HepG2 (cell line): ENCODE results near the gene NAA38. TPM values are rescaled to one million over a fixed set of nuclear protein-coding genes. Genes with fewer than 3 reads are reported as not detected.

Experiments
- KLF16 ChIP-seq, 2 experiments: sonication (generic) in 1 of 2; formaldehyde crosslinking in 1 of 2; IDR thresholded peaks; 2 replicates each; pipeline versions ENCODE4 v1.6.1 to v1.8.0; 2016 to 2023; ENCODE audit warnings: missing genetic modification reagents in 2 of 2, missing compliant biosample characterization in 1 of 2
- NFIC ChIP-seq: IDR thresholded peaks from 2 replicates; pipeline ENCODE4 v1.6.1; 2012; ENCODE audit warnings: mild to moderate bottlenecking, low read length, inconsistent platforms
- NKX3-1 ChIP-seq: sonication (generic); formaldehyde crosslinking; IDR thresholded peaks from 2 replicates; pipeline ENCODE4 v1.5.0; 2020; ENCODE audit warnings: missing genetic modification reagents
- POLR2G ChIP-seq: fragments of 200-400 bp; formaldehyde crosslinking; IDR thresholded peaks from 2 replicates; pipeline ENCODE4 v1.6.1; 2018; ENCODE audit warnings: mild to moderate bottlenecking, low read depth, low read length, moderate library complexity
- RBM39 ChIP-seq: fragments of 200-400 bp; formaldehyde crosslinking; IDR thresholded peaks from one replicate; pipeline ENCODE4 v1.6.1; 2018; ENCODE audit warnings: antibody characterized with exemption, mild to moderate bottlenecking, low read depth, low read length; ENCODE audit not compliant: poor library complexity, severe bottlenecking
- REL ChIP-seq: sonication (generic); formaldehyde crosslinking; conservative IDR thresholded peaks from 2 replicates; pipeline ENCODE4 v1.8.0; 2022; ENCODE audit warnings: mild to moderate bottlenecking, missing genetic modification reagents, moderate library complexity
- RXRA ChIP-seq: sonication (generic); formaldehyde crosslinking; IDR thresholded peaks from 2 replicates; pipeline ENCODE4 v1.5.1; 2020; ENCODE audit warnings: missing genetic modification reagents
- ZFP41 ChIP-seq: sonication (generic); formaldehyde crosslinking; IDR thresholded peaks from 2 replicates; pipeline ENCODE4 v1.4.0; 2020; ENCODE audit warnings: mild to moderate bottlenecking, missing genetic modification reagents, borderline replicate concordance
- ZFP90 ChIP-seq: sonication (generic); formaldehyde crosslinking; IDR thresholded peaks from 2 replicates; pipeline ENCODE4 v1.8.0; 2022; ENCODE audit warnings: missing genetic modification reagents, mild to moderate bottlenecking, inconsistent platforms, borderline replicate concordance
- ZFY ChIP-seq: sonication (generic); formaldehyde crosslinking; IDR thresholded peaks from 2 replicates; pipeline ENCODE4 v1.4.0; 2020; ENCODE audit warnings: missing genetic modification reagents
- ZNF264 ChIP-seq: sonication (generic); formaldehyde crosslinking; IDR thresholded peaks from 2 replicates; pipeline ENCODE4 v1.4.0; 2020; ENCODE audit warnings: missing genetic modification reagents
- ZNF670 ChIP-seq: sonication (generic); formaldehyde crosslinking; IDR thresholded peaks from 2 replicates; pipeline ENCODE4 v1.8.0; 2022; ENCODE audit warnings: mild to moderate bottlenecking, missing genetic modification reagents, borderline replicate concordance
- polyA plus RNA-seq, 8 experiments: library from polyadenylated mRNA; depleted of rRNA in 3 of 8; stranded (reverse) in 7 of 8; unstranded in 1 of 8; fragments of >200 nt; fragmentation: Illumina TruSeq in 4 of 8; extraction: Trizol in 4 of 8; gene quantifications; 2 replicates each; pipeline versions ENCODE4 v1.2.1 to v1.2.3, GENCODE V29; 2011 to 2016; ENCODE audit warnings: low read depth in 4 of 8, missing spikeins in 1 of 8, mixed read lengths in 1 of 8; ENCODE audit not compliant: insufficient read depth in 1 of 8
- total RNA-seq, 5 experiments: library from RNA; depleted of rRNA; stranded (reverse); fragments of >200 nt; fragmentation: Illumina TruSeq; extraction: Trizol; gene quantifications; 2 replicates each; pipeline ENCODE4 v1.2.3, GENCODE V29; 2016; ENCODE audit warnings: low read depth in 1 of 5
- TF ChIP-seq, protein P1 (sequence below): sonication (generic); formaldehyde crosslinking; IDR thresholded peaks from 2 replicates; pipeline ENCODE4 v1.4.0; 2020; ENCODE audit warnings: missing genetic modification reagents
- TF ChIP-seq, protein P2 (sequence below): IDR thresholded peaks from 2 replicates; pipeline ENCODE4 v1.6.1; 2016; ENCODE audit warnings: low read depth, borderline replicate concordance
- TF ChIP-seq, protein P3 (sequence below): fragments of 450-650 bp; IDR thresholded peaks from 2 replicates; pipeline ENCODE4 v1.6.1; 2017; ENCODE audit warnings: mild to moderate bottlenecking
- TF ChIP-seq, protein P4 (sequence below): sonication (generic); formaldehyde crosslinking; IDR thresholded peaks from 2 replicates; pipeline ENCODE4 v1.4.0; 2020; ENCODE audit warnings: low read depth, mild to moderate bottlenecking, missing genetic modification reagents
- TF ChIP-seq, protein P5 (sequence below): sonication (generic); IDR thresholded peaks from 2 replicates; pipeline ENCODE4 v1.6.1; 2016; ENCODE audit warnings: low read depth, borderline replicate concordance
- TF ChIP-seq, protein P6 (sequence below): fragments of 450-650 bp; IDR thresholded peaks from 2 replicates; pipeline ENCODE4 v1.6.1; 2017
- TF ChIP-seq, protein P7 (sequence below): sonication (generic); formaldehyde crosslinking; IDR thresholded peaks from 2 replicates; pipeline ENCODE4 v1.4.0; 2020; ENCODE audit warnings: low read depth, mild to moderate bottlenecking, missing genetic modification reagents

NAA38 gene
- total and polyA plus RNA-seq, 2 of the 13 experiments (the other 11 are each of a cell fraction or from before 2014, with no cell fraction given) = 46.9 to 91.6 TPM

DNA sequence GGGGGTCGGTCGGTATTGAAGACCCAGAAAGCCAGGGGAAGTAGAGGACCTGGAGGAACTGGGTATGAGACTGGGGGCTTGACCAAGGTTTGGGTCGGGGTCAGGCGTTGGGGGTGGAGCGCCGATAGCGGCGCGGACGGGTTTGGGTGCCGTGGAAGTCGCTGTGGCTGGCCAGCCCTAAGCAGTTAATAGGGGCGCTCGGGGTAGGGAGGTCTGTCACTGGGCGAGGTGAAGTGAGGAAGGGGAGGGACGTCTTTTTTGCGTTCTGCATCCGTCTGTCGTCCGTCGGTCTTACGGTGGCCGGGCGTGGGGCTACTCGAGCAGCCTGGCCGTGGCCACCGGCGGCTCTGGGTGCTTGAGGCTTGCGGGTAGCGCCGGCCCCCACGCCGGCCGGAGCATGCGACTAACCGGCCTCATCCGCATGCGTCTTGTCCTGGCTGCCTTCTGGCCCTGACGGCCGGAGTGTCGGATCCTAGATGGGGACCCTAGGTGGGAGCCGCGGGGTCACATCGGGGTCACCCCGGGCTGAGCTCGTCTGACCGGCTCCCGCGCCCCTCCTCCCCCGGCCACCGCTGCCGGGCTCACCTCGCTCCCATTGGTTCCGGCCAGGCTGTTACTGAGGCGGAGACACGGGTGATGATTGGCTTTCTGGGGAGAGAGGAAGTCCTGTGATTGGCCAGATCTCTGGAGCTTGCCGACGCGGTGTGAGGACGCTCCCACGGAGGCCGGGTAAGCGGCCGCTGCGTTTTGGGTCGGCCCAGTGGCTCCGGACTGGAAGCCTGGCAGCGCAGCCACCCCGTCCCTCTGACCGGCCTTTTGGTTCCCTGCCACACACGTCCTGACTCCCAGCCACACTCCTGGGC is 12.8 kb downstream of the NAA38 start (continued):
- TF ChIP-seq, protein P1, sequence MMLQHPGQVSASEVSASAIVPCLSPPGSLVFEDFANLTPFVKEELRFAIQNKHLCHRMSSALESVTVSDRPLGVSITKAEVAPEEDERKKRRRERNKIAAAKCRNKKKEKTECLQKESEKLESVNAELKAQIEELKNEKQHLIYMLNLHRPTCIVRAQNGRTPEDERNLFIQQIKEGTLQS = no peak
- TF ChIP-seq, protein P2, sequence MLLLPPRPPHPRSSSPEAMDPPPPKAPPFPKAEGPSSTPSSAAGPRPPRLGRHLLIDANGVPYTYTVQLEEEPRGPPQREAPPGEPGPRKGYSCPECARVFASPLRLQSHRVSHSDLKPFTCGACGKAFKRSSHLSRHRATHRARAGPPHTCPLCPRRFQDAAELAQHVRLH (CRISPR knock-in tag) = no peak
- TF ChIP-seq, protein P3, sequence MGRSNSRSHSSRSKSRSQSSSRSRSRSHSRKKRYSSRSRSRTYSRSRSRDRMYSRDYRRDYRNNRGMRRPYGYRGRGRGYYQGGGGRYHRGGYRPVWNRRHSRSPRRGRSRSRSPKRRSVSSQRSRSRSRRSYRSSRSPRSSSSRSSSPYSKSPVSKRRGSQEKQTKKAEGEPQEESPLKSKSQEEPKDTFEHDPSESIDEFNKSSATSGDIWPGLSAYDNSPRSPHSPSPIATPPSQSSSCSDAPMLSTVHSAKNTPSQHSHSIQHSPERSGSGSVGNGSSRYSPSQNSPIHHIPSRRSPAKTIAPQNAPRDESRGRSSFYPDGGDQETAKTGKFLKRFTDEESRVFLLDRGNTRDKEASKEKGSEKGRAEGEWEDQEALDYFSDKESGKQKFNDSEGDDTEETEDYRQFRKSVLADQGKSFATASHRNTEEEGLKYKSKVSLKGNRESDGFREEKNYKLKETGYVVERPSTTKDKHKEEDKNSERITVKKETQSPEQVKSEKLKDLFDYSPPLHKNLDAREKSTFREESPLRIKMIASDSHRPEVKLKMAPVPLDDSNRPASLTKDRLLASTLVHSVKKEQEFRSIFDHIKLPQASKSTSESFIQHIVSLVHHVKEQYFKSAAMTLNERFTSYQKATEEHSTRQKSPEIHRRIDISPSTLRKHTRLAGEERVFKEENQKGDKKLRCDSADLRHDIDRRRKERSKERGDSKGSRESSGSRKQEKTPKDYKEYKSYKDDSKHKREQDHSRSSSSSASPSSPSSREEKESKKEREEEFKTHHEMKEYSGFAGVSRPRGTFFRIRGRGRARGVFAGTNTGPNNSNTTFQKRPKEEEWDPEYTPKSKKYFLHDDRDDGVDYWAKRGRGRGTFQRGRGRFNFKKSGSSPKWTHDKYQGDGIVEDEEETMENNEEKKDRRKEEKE = no peak
- TF ChIP-seq ZFP41 (CRISPR knock-in tag) (no peak), NFIC (no peak), RXRA (peak; percentile 94), RBM39 (no peak), ZNF670 (CRISPR knock-in tag) (peak; percentile 85; the same call in 1 of the 2 replicates), ZFY (CRISPR knock-in tag) (peak; percentile 44), KLF16 (CRISPR knock-in tag; IDR thresholded peaks at IDR 0.05) (peak in 1 of 2 experiments; percentile 11; a peak in 1 of 4 replicates), ZNF264 (CRISPR knock-in tag) (no peak), POLR2G (peak; percentile 54; the same call in 1 of the 2 replicates), ZFP90 (CRISPR knock-in tag) (no peak), NKX3-1 (CRISPR knock-in tag) (no peak), REL (CRISPR knock-in tag) (no peak; the same call in 1 of the 2 replicates)
- TF ChIP-seq, protein P4, sequence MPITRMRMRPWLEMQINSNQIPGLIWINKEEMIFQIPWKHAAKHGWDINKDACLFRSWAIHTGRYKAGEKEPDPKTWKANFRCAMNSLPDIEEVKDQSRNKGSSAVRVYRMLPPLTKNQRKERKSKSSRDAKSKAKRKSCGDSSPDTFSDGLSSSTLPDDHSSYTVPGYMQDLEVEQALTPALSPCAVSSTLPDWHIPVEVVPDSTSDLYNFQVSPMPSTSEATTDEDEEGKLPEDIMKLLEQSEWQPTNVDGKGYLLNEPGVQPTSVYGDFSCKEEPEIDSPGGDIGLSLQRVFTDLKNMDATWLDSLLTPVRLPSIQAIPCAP (CRISPR knock-in tag) = no peak
- TF ChIP-seq, protein P5, sequence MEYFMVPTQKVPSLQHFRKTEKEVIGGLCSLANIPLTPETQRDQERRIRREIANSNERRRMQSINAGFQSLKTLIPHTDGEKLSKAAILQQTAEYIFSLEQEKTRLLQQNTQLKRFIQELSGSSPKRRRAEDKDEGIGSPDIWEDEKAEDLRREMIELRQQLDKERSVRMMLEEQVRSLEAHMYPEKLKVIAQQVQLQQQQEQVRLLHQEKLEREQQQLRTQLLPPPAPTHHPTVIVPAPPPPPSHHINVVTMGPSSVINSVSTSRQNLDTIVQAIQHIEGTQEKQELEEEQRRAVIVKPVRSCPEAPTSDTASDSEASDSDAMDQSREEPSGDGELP = peak; percentile 31; the same call in 1 of the 2 replicates
- TF ChIP-seq, protein P6, sequence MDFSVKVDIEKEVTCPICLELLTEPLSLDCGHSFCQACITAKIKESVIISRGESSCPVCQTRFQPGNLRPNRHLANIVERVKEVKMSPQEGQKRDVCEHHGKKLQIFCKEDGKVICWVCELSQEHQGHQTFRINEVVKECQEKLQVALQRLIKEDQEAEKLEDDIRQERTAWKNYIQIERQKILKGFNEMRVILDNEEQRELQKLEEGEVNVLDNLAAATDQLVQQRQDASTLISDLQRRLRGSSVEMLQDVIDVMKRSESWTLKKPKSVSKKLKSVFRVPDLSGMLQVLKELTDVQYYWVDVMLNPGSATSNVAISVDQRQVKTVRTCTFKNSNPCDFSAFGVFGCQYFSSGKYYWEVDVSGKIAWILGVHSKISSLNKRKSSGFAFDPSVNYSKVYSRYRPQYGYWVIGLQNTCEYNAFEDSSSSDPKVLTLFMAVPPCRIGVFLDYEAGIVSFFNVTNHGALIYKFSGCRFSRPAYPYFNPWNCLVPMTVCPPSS = no peak
- TF ChIP-seq, protein P7, sequence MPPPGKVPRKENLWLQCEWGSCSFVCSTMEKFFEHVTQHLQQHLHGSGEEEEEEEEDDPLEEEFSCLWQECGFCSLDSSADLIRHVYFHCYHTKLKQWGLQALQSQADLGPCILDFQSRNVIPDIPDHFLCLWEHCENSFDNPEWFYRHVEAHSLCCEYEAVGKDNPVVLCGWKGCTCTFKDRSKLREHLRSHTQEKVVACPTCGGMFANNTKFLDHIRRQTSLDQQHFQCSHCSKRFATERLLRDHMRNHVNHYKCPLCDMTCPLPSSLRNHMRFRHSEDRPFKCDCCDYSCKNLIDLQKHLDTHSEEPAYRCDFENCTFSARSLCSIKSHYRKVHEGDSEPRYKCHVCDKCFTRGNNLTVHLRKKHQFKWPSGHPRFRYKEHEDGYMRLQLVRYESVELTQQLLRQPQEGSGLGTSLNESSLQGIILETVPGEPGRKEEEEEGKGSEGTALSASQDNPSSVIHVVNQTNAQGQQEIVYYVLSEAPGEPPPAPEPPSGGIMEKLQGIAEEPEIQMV (CRISPR knock-in tag) = no peak
